Gastrocnemius medialis (tissue), 4 donors: ENCODE measurements around the gene GPR55. TPM values are rescaled to one million over a fixed set of nuclear protein-coding genes. Genes with fewer than 3 reads are reported as not detected.

Experiments
- ATAC-seq, 2 donors: fragments of 150-250 bp; one replicate each; pipeline ENCODE4 v1.9.1; 2016
- DNase-seq, 2 donors: peaks; one replicate each; pipeline ENCODE4 v3.0.0-alpha.2; 2019
- H3K27ac ChIP-seq, 4 donors: fragments of 200-600 bp; sonication (generic); 1 replicate in 1 of 4; 2 replicates in 3 of 4; pipeline ENCODE4 v1.5.1; 2016 to 2018; ENCODE audit warnings: mild to moderate bottlenecking in 2 of 4, moderate library complexity in 1 of 4
- H3K27me3 ChIP-seq, 3 donors: fragments of 200-600 bp; sonication (generic) in 2 of 3; 1 replicate in 1 of 3; 2 replicates in 2 of 3; pipeline versions ENCODE4 v1.5.1 to v1.6.0; 2016 to 2019; ENCODE audit warnings: mild to moderate bottlenecking in 1 of 3, moderate library complexity in 1 of 3
- H3K36me3 ChIP-seq, 2 donors: fragments of 200-600 bp; sonication (generic) in 1 of 2; one replicate each; pipeline ENCODE4 v1.5.1; 2017 to 2018
- H3K4me1 ChIP-seq, 2 donors: fragments of 200-600 bp; sonication (generic) in 1 of 2; one replicate each; pipeline ENCODE4 v1.5.1; 2016 to 2017; ENCODE audit warnings: mild to moderate bottlenecking in 2 of 2
- H3K4me3 ChIP-seq, 4 donors: fragments of 200-600 bp; sonication (generic) in 3 of 4; 1 replicate in 1 of 4; 2 replicates in 3 of 4; pipeline ENCODE4 v1.5.1; 2016 to 2019; ENCODE audit warnings: mild to moderate bottlenecking in 2 of 4
- H3K9me3 ChIP-seq, 3 donors: fragments of 200-600 bp; sonication (generic) in 2 of 3; 1 replicate in 1 of 3; 2 replicates in 2 of 3; pipeline ENCODE4 v1.5.1; 2016 to 2019
- POLR2A ChIP-seq, 2 donors: fragments of 450-650 bp; IDR thresholded peaks; one replicate each; pipeline ENCODE4 v1.6.1; 2017; ENCODE audit warnings: antibody characterized with exemption in 2 of 2, mild to moderate bottlenecking in 2 of 2, moderate library complexity in 2 of 2
- in situ Hi-C, 4 donors: fragments of 200-750 bp; cut with MboI; loops; one replicate each; pipeline versions ENCODE4 v1.15.0 to v1.8.0; 2017; ENCODE audit warnings: low sequenced_read_pairs in 4 of 4
- intact Hi-C: fragments of 100-400 bp; cut with DNase I; formaldehyde crosslinking; loops from one replicate; pipeline ENCODE4 v1.15.1; 2023; ENCODE audit warnings: low total_unique reads
- total RNA-seq, 4 donors: library from RNA; depleted of rRNA; stranded (reverse); fragments of >200 nt; gene quantifications; one replicate each; pipeline versions ENCODE4 v1.1.0 to v1.2.3, GENCODE V29; 2016
- TF ChIP-seq, protein P1 (sequence below), 5 experiments: fragments of 450-650 bp in 3 of 5; fragments of 200-600 bp in 2 of 5; sonication (generic) in 2 of 5; IDR thresholded peaks in 4 of 5; conservative IDR thresholded peaks in 1 of 5; 1 replicate in 4 of 5; 2 replicates in 1 of 5; pipeline ENCODE4 v1.5.1; 2016 to 2019; ENCODE audit warnings: antibody characterized with exemption in 5 of 5, mild to moderate bottlenecking in 3 of 5, moderate library complexity in 3 of 5

The GPR55 gene
- total RNA-seq, 4 donors from 2014 or later = not detected

DNA sequence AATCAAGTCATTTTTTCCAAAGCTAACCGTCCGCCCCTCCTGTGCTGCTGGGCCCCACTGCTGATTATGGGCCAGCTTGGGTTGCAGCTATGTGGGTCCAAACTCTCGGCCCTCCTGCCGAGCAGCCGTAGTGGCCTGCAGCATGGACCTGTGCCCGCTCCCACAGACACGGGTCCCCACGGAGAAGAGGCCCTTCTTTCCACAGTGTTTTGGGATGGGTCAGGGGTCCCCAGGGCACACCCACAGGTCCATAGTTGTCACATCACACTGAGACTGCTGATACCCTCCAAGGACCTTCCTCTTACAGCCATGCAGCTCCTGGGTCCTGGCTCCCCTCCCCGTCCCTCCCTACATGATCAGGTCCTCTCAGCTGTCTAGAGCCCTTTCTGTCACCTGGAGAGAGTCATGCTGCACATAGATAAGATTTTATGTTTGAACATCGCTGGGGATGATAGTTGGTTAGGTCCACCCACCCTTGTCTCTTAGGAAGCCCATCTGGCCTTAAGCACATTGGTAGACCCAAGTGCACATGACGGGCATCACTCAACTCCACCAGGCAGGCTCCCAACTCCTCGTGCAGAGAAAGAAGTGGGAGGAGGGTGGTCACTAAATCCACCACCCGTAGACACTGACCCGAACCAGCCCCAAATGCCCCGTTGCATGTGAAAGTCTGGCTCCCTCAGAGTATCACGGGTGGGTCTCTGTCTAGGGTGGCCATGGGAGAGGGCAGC, 17.5 kb downstream of the GPR55 start:
- H3K27me3 ChIP-seq = no peaks in the 10 kb centered on the region
- TF ChIP-seq POLR2A (IDR thresholded peaks at IDR 0.05) = no peak
- TF ChIP-seq, protein P1, sequence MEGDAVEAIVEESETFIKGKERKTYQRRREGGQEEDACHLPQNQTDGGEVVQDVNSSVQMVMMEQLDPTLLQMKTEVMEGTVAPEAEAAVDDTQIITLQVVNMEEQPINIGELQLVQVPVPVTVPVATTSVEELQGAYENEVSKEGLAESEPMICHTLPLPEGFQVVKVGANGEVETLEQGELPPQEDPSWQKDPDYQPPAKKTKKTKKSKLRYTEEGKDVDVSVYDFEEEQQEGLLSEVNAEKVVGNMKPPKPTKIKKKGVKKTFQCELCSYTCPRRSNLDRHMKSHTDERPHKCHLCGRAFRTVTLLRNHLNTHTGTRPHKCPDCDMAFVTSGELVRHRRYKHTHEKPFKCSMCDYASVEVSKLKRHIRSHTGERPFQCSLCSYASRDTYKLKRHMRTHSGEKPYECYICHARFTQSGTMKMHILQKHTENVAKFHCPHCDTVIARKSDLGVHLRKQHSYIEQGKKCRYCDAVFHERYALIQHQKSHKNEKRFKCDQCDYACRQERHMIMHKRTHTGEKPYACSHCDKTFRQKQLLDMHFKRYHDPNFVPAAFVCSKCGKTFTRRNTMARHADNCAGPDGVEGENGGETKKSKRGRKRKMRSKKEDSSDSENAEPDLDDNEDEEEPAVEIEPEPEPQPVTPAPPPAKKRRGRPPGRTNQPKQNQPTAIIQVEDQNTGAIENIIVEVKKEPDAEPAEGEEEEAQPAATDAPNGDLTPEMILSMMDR (IDR thresholded peaks at IDR 0.05 in 4 of 5, conservative IDR thresholded peaks at IDR 0.05 in 1 of 5) = no peak
- no peak overlapping the region for H3K4me3 ChIP-seq
- no peak for ATAC-seq
- H3K9me3 ChIP-seq = no peaks in the 10 kb centered on the region
- no peaks in the 10 kb centered on the region for H3K4me1 ChIP-seq
- DNase-seq = no peak
- in situ Hi-C loops = no loop called here
- no peaks in the 10 kb centered on the region for H3K36me3 ChIP-seq
- intact Hi-C loops = no loop called here
- no peak overlapping the region for H3K27ac ChIP-seq

DNA sequence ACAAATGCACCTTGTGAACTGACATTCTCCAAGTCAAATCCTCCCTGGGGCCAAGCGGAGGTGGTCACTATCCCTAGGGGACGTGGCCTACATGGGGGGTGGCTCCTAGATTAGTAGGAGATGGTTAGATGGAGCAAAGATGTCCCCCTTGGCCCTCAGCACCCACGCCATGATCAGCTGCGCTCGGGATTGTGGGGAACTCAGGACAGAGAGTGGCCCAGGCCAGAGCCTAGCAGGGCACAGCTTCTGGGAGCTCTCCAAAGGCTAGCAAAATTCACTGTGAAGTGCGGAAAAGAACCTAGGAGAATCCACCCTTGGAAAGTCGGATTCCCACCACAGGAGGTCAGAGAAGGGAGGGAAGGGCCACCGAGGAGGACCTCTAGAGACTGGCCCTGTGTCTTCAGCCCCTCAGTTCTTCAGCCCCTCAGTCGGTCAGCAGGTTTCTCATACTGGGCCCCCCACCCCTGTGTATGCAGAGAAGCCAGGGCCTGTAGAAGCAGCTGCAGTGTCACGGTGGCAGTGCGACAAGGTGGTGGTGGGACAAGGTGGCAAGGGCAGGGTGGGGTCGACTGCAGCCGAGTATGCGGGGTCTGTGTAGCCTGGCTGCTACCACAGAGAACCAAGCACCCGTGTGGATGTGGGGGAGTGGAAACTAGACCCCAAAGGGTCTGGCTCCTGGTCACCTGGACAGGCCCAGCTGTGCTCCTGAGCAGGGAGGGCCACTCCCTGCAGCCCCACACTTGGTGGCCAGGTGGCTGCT, 18.4 kb downstream of the GPR55 start:
- Histone ChIP-seq H3K36me3 (no peaks in the 10 kb centered on the region), H3K9me3 (no peaks in the 10 kb centered on the region), H3K4me1 (no peaks in the 10 kb centered on the region), H3K27me3 (no peaks in the 10 kb centered on the region), H3K4me3 (no peak overlapping the region), H3K27ac (no peak overlapping the region)
- no peak for TF ChIP-seq POLR2A (IDR thresholded peaks at IDR 0.05)
- TF ChIP-seq, protein P1 (IDR thresholded peaks at IDR 0.05 in 4 of 5, conservative IDR thresholded peaks at IDR 0.05 in 1 of 5) = no peak
- intact Hi-C loops (no loop called here), in situ Hi-C loops (no loop called here)
- DNase-seq (no peak), ATAC-seq (no peak)

DNA sequence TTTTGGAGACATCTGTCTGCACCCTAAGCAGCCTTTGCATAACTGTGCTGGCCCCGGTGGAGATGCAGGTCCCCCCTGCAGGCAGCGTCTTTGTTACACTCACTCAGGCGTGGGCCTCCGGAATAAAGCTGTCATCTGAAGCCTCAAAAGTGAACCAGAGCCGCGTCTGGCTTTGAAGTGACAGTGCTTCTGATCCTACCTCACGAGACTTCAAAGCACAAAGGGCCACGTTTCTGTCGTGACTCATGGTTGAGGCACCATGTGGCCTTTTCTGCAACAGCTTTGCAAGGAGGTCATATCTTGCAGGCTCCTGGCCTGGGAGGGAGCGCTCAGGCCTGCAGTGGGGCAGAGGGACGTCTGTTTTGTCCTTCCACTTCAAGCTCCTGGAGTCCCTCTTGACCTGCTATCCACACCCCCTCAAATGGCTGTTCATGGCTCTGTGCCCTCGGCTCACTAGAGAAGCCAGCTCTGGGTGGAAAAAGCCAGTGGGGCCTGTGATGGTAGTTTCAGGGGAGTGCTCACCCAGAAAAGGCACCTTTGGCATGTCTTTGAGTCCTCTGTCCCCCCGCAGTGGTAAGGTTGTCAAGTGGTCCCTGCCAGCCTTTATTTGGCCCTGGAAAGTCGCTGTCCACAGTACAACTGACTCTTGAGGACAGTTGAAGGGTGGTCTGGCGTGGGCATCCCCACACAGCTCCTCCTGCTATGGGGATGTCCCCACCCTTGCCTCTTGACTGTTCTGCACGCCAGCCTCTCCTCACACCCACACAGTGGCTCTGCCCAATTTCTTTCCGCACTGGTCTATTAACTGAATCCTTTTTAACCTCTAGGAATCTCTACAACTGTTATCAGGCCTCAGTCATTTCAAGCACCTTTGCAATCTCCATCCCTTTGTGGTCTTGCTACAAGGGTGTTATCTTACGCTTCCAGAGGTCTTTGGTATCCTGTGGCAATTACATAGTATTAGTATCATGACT, 19.3 kb downstream of the GPR55 start:
- Histone ChIP-seq H3K4me3 (no peak overlapping the region), H3K4me1 (no peaks in the 10 kb centered on the region), H3K36me3 (no peaks in the 10 kb centered on the region), H3K27ac (no peak overlapping the region), H3K9me3 (no peaks in the 10 kb centered on the region), H3K27me3 (peaks cover 0 to 6% (median 0%) of the 10 kb centered on the region in 3 donors)
- TF ChIP-seq POLR2A (IDR thresholded peaks at IDR 0.05) = no peak
- TF ChIP-seq, protein P1 (IDR thresholded peaks at IDR 0.05 in 4 of 5, conservative IDR thresholded peaks at IDR 0.05 in 1 of 5) = no peak
- in situ Hi-C loops (no loop called here), intact Hi-C loops (no loop called here)
- no peak for ATAC-seq
- DNase-seq = no peak

DNA sequence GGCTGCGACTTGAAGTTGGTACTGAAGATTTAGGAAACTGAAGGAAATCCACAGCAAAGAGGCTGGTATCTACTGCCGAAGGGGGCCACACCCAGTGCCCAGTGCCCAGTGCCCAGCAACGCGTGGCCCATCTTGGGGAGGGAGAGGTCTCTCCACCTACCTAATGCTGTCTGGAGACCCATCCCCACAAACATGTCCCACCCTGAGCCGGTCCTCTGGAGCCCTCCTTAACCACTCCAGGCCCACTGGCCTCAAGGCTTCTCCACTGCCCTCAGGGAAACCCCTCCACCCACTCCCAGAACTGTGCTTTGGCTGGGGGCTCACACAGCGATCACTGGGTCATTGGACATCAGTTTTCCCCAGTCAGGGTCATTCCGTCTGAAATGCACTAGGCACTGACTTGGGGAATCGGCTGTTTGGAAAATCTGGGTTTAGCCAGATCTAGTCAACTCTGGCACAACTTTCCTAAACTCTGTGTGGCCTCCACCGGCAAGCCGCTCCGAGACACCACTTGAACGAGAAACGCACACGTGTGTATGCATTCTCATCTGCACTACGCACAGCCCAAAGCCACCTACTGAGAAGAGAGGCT, 20.1 kb downstream of the GPR55 start:
- intact Hi-C loops (no loop called here), in situ Hi-C loops (no loop called here)
- ATAC-seq (no peak), DNase-seq (no peak)
- Histone ChIP-seq H3K9me3 (no peaks in the 10 kb centered on the region), H3K4me1 (no peaks in the 10 kb centered on the region), H3K36me3 (no peaks in the 10 kb centered on the region), H3K27ac (no peak overlapping the region), H3K4me3 (no peak overlapping the region), H3K27me3 (peaks cover 0 to 6% (median 0%) of the 10 kb centered on the region in 3 donors)
- TF ChIP-seq, protein P1 (IDR thresholded peaks at IDR 0.05 in 4 of 5, conservative IDR thresholded peaks at IDR 0.05 in 1 of 5) = no peak
- no peak for TF ChIP-seq POLR2A (IDR thresholded peaks at IDR 0.05)
